Natural killer cell (primary cell): ENCODE data around the gene EDC3. TPM values are rescaled to one million over a fixed set of nuclear protein-coding genes. Genes with fewer than 3 reads are reported as not detected.

ENCODE experiments used
- ATAC-seq, 3 donors: fragments of 150-1000 bp in 2 of 3; fragments of 200-7000 bp in 1 of 3; cut with Tn5 transposase; 1 replicate in 1 of 3; 2 replicates in 2 of 3; pipeline ENCODE4 v1.10.0; 2021; ENCODE audit warnings: mild to moderate bottlenecking in 2 of 3, moderate library complexity in 2 of 3
- DNase-seq, 2 donors: peaks; one replicate each; pipeline versions ENCODE4 v3.0.0 to v3.0.0-alpha.2; 2013 to 2021; ENCODE audit warnings: mixed read lengths in 1 of 2
- H3K27ac ChIP-seq: one replicate; pipeline ENCODE4 v1.5.1; 2013; ENCODE audit warnings: mild to moderate bottlenecking, low read length
- H3K27me3 ChIP-seq: one replicate; pipeline ENCODE4 v1.6.1; 2013; ENCODE audit warnings: low read length; ENCODE audit not compliant: control insufficient read depth, insufficient read depth
- H3K36me3 ChIP-seq: one replicate; pipeline ENCODE4 v1.6.1; 2013; ENCODE audit warnings: low read length; ENCODE audit not compliant: control insufficient read depth, insufficient read depth
- H3K4me1 ChIP-seq: one replicate; pipeline ENCODE4 v1.6.1; 2013; ENCODE audit warnings: low read length; ENCODE audit not compliant: control insufficient read depth, insufficient read depth
- H3K4me3 ChIP-seq: one replicate; pipeline ENCODE4 v1.5.1; 2013; ENCODE audit warnings: low read length
- H3K9me3 ChIP-seq: one replicate; pipeline ENCODE4 v1.6.1; 2013; ENCODE audit warnings: low read length; ENCODE audit not compliant: control insufficient read depth, insufficient read depth
- H3K27ac Mint-ChIP-seq, 2 donors: one replicate each; pipeline ENCODE4 v1.8.0; 2022; ENCODE audit warnings: mild to moderate bottlenecking in 2 of 2, mixed read lengths in 2 of 2, moderate library complexity in 1 of 2
- H3K27me3 Mint-ChIP-seq, 2 donors: one replicate each; pipeline ENCODE4 v1.8.0; 2022; ENCODE audit warnings: low read depth in 2 of 2, mixed read lengths in 2 of 2
- H3K36me3 Mint-ChIP-seq: one replicate; pipeline ENCODE4 v1.8.0; 2022; ENCODE audit warnings: mixed read lengths
- H3K4me1 Mint-ChIP-seq, 2 donors: one replicate each; pipeline ENCODE4 v1.8.0; 2022; ENCODE audit warnings: mixed read lengths in 2 of 2
- H3K4me3 Mint-ChIP-seq: one replicate; pipeline ENCODE4 v1.8.0; 2022; ENCODE audit warnings: mild to moderate bottlenecking, moderate library complexity, mixed read lengths
- H3K9me3 Mint-ChIP-seq, 2 donors: one replicate each; pipeline ENCODE4 v1.8.0; 2022; ENCODE audit warnings: mixed read lengths in 2 of 2
- CTCF ChIP-seq: fragments of 200-600 bp; IDR thresholded peaks from one replicate; pipeline ENCODE4 v1.8.0; 2022; ENCODE audit warnings: antibody characterized with exemption
- WGBS: methylation state at CpG from one replicate; pipeline ENCODE4 v1.1.7; 2013; ENCODE audit warnings: missing lambda C conversion rate; ENCODE audit not compliant: insufficient coverage; 5-methylcytosine and 5-hydroxymethylcytosine counted together
- intact Hi-C: fragments of 100-400 bp; cut with micrococcal nuclease; formaldehyde crosslinking; loops from one replicate; pipeline ENCODE4 v1.14.2; 2022
- total RNA-seq, 4 donors: library from RNA; stranded (reverse); fragments of 120-200 nt in 1 of 4; gene quantifications; one replicate each; pipeline versions ENCODE4 v1.2.3 to v1.2.4, GENCODE V29; 2013 to 2022

EDC3 gene
- total RNA-seq, 3 donors from 2014 or later (not counting 1 experiment from before 2014, with no cell fraction given), result 22.4 to 39.2 (median 32.6) TPM

GRCh38 chr15:74725225-74725774 is 29.5 kb upstream of the EDC3 start, which contains the start of gene CYP1A1:
CYP1A1 (minus strand) TSS chr15:74725528; CDS start chr15:74723097, 2,431 bp downstream.
- peak within 1 kb of the TSS; percentile 44 for H3K4me3 ChIP-seq
- ATAC-seq (no peak), DNase-seq (peak in 1 of 2 donors; percentile 54)
- WGBS, result 3% methylated on average over 5 of the region's 10 CpGs
- H3K36me3 ChIP-seq, result no peaks in the 10 kb centered on the region
- peaks cover 6 to 13% of the 10 kb centered on the region in 2 donors for H3K4me1 Mint-ChIP-seq
- no peak for TF ChIP-seq CTCF
- intact Hi-C loops, result no loop called here
- H3K4me1 ChIP-seq, result peaks cover 18% of the 10 kb centered on the region
- no peak within 1 kb of the TSS for H3K27ac Mint-ChIP-seq
- no peaks in the 10 kb centered on the region for H3K9me3 Mint-ChIP-seq
- no peaks in the 10 kb centered on the region for H3K9me3 ChIP-seq
- peak within 1 kb of the TSS; percentile 83 for H3K4me3 Mint-ChIP-seq
- H3K36me3 Mint-ChIP-seq, result no peaks in the 10 kb centered on the region
- peaks cover 7% of the 10 kb centered on the region for H3K27me3 ChIP-seq
- peaks cover 12 to 14% of the 10 kb centered on the region in 2 donors for H3K27me3 Mint-ChIP-seq
- no peak within 1 kb of the TSS for H3K27ac ChIP-seq

GRCh38 chr15:74724570-74725224 is 28.9 kb upstream of the EDC3 start:
- no peak for DNase-seq
- H3K9me3 ChIP-seq, result no peaks in the 10 kb centered on the region
- TF ChIP-seq CTCF, result no peak
- Mint-ChIP-seq H3K9me3 (no peaks in the 10 kb centered on the region), H3K27me3 (peaks cover 7 to 8% of the 10 kb centered on the region in 2 donors), H3K36me3 (no peaks in the 10 kb centered on the region), H3K4me3 (peak overlapping the region; percentile 83), H3K4me1 (peaks cover 6 to 13% of the 10 kb centered on the region in 2 donors), H3K27ac (no peak overlapping the region)
- H3K36me3 ChIP-seq, result no peaks in the 10 kb centered on the region
- intact Hi-C loops, result no loop called here
- no peak overlapping the region for H3K4me3 ChIP-seq
- peaks cover 18% of the 10 kb centered on the region for H3K4me1 ChIP-seq
- ATAC-seq, result no peak
- H3K27ac ChIP-seq, result no peak overlapping the region
- peaks cover 7% of the 10 kb centered on the region for H3K27me3 ChIP-seq

GRCh38 chr15:74723754-74724334 is 28.0 kb upstream of the EDC3 start:
- DNase-seq (peak in 1 of 2 donors; percentile 51), ATAC-seq (peak in 2 of 3 donors; percentile 21 to 28)
- Histone ChIP-seq H3K36me3 (no peaks in the 10 kb centered on the region), H3K4me3 (no peak overlapping the region), H3K27ac (no peak overlapping the region), H3K9me3 (no peaks in the 10 kb centered on the region), H3K4me1 (peaks cover 18% of the 10 kb centered on the region), H3K27me3 (peaks cover 7% of the 10 kb centered on the region)
- intact Hi-C loops, result no loop called here
- H3K4me3 Mint-ChIP-seq, result peak overlapping the region; percentile 67
- H3K27me3 Mint-ChIP-seq, result peaks cover 6 to 7% of the 10 kb centered on the region in 2 donors
- H3K36me3 Mint-ChIP-seq, result no peaks in the 10 kb centered on the region
- no peak overlapping the region for H3K27ac Mint-ChIP-seq
- no peak for TF ChIP-seq CTCF
- WGBS, result 89% methylated on average over 1 of the region's 1 CpG
- no peaks in the 10 kb centered on the region for H3K9me3 Mint-ChIP-seq
- H3K4me1 Mint-ChIP-seq, result peaks cover 6 to 13% of the 10 kb centered on the region in 2 donors
